RWPE2 (cell line): ENCODE data around the gene ASB18.

Experiments used
- ATAC-seq: fragments of 200-7000 bp; cut with Tn5 transposase; 3 replicates; pipeline ENCODE4 v1.9.1; 2021; ENCODE audit warnings: low read depth
- DNase-seq: peaks from one replicate; pipeline ENCODE4 v3.0.0-alpha.2; 2020; ENCODE audit warnings: low spot score
- H3K27ac ChIP-seq: fragments of 450-650 bp; 2 replicates; pipeline ENCODE4 v1.5.1; 2017; ENCODE audit warnings: mild to moderate bottlenecking; ENCODE audit not compliant: poor library complexity, severe bottlenecking
- H3K27me3 ChIP-seq: fragments of 250-450 bp; sonication (Bioruptor Pico); 2 replicates; pipeline ENCODE4 v1.5.1; 2021; ENCODE audit warnings: mild to moderate bottlenecking, moderate library complexity; ENCODE audit not compliant: insufficient read depth, poor library complexity, severe bottlenecking
- H3K36me3 ChIP-seq: fragments of 250-450 bp; sonication (Bioruptor Pico); 2 replicates; pipeline ENCODE4 v1.5.1; 2020; ENCODE audit warnings: low read depth, mild to moderate bottlenecking, moderate library complexity
- H3K4me1 ChIP-seq: fragments of 250-450 bp; sonication (Bioruptor Pico); 2 replicates; pipeline ENCODE4 v1.5.1; 2021; ENCODE audit warnings: mild to moderate bottlenecking, moderate library complexity; ENCODE audit not compliant: insufficient read depth, poor library complexity, severe bottlenecking
- H3K4me3 ChIP-seq: fragments of 250-450 bp; sonication (Bioruptor Pico); 2 replicates; pipeline ENCODE4 v1.5.1; 2021; ENCODE audit warnings: mild to moderate bottlenecking, moderate library complexity; ENCODE audit not compliant: severe bottlenecking
- H3K9me3 ChIP-seq: fragments of 250-450 bp; sonication (Bioruptor Pico); 2 replicates; pipeline ENCODE4 v1.5.1; 2021; ENCODE audit warnings: mild to moderate bottlenecking, moderate library complexity; ENCODE audit not compliant: severe bottlenecking
- CTCF ChIP-seq: fragments of 450-650 bp; IDR thresholded peaks from one replicate; pipeline ENCODE4 v1.5.1; 2017; ENCODE audit warnings: mild to moderate bottlenecking, moderate library complexity; ENCODE audit not compliant: poor library complexity, severe bottlenecking

The ASB18 gene

GRCh38 chr2:236161531-236161930 lies 102.7 kb downstream of the ASB18 start:
- Histone ChIP-seq H3K27ac (no peak overlapping the region), H3K4me3 (no peak overlapping the region), H3K27me3 (peaks cover 28% of the 10 kb centered on the region), H3K4me1 (peaks cover 7% of the 10 kb centered on the region), H3K36me3 (no peaks in the 10 kb centered on the region), H3K9me3 (no peaks in the 10 kb centered on the region)
- no peak for TF ChIP-seq CTCF
- no peak for DNase-seq
- no peak for ATAC-seq

DNA sequence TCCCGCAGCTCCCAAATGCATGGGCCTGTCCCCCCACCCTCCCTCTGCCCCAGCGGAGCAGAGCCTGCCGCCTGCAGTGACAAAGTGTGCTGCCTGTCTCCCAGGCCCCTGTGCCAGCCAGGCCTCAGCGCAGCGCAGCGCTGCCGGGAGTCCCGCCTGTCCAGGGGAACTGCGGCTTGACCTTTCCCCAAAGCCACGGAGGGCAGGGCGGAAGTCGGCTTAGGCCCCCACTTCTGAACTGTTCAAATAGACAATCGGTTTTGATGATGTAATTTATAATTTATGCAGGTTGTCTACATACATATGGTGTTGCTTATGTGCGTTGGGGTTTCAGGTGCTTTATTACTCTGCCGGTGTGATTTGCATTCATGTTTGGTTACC lies 103.1 kb downstream of the ASB18 start:
- H3K27ac ChIP-seq = no peak overlapping the region
- H3K27me3 ChIP-seq = peaks cover 23% of the 10 kb centered on the region
- DNase-seq (no peak), ATAC-seq (no peak)
- no peak overlapping the region for H3K4me3 ChIP-seq
- no peaks in the 10 kb centered on the region for H3K9me3 ChIP-seq
- H3K36me3 ChIP-seq = no peaks in the 10 kb centered on the region
- TF ChIP-seq CTCF = no peak
- H3K4me1 ChIP-seq = peaks cover 7% of the 10 kb centered on the region

DNA sequence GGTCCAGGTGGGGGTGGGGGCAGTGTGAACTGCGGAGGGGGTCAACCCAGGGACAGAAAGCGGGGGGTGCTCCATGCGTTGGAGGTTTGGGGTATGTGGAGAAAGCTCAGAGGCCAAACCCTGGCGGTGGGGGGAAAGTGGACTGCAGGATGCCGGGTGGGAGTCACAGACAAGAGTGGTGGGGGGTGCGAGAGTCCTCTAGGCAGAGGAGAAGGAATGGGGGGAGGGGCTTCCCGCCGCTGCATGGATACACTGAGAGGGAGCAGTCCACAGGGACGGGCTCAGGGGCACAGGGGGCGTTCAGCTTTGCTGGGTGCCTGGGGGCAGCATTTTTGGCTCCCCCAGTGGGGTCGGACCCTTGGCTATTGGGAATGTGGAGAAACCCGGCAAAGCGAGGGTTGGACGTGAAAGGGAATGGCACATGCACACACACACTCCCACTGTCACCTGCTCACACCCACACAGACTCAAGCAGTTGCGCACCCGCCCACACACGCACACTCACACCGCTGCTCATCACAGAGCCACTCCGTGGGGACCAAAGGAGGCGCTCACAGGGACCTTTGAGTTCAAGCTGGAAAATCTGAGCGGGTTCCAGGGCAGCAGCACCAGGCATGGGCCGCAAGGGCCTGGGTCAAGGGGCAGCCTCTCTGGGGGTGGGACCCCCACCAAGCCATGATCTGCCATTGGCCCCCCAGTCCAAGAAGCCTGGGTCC lies 103.7 kb downstream of the ASB18 start:
- Histone ChIP-seq H3K27me3 (peaks cover 18% of the 10 kb centered on the region), H3K27ac (no peak overlapping the region), H3K4me1 (peaks cover 7% of the 10 kb centered on the region), H3K9me3 (no peaks in the 10 kb centered on the region), H3K36me3 (no peaks in the 10 kb centered on the region), H3K4me3 (no peak overlapping the region)
- DNase-seq = no peak
- TF ChIP-seq CTCF = no peak
- no peak for ATAC-seq

DNA sequence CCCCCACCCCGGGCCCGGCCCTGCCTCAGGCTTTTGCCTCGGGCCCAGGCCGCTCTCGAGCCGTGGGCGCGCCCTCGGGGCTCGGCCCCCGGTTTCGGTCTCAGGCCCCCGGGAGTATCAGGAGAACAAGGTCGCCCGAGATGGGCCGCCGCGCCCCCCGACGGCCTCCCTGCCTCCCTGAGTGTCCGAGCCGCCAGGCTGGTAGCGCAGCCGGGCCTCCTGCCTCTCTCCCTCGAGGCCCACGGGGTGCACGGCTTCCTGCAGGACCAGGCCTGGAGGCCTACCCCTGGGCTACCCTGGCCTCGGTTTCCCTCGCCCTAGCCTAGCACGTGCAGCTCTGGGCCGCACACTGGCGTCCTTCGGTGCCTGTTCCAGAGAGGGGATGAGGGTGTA lies 104.4 kb downstream of the ASB18 start:
- no peak for TF ChIP-seq CTCF
- Histone ChIP-seq H3K36me3 (no peaks in the 10 kb centered on the region), H3K4me1 (peaks cover 7% of the 10 kb centered on the region), H3K27ac (no peak overlapping the region), H3K4me3 (no peak overlapping the region), H3K9me3 (no peaks in the 10 kb centered on the region), H3K27me3 (peaks cover 10% of the 10 kb centered on the region)
- DNase-seq (no peak), ATAC-seq (no peak)

GRCh38 chr2:236158969-236159777 lies 105.0 kb downstream of the ASB18 start:
- H3K4me3 ChIP-seq = no peak overlapping the region
- DNase-seq (no peak), ATAC-seq (no peak)
- peaks cover 7% of the 10 kb centered on the region for H3K4me1 ChIP-seq
- H3K36me3 ChIP-seq = no peaks in the 10 kb centered on the region
- no peaks in the 10 kb centered on the region for H3K9me3 ChIP-seq
- H3K27me3 ChIP-seq = peaks cover 4% of the 10 kb centered on the region
- TF ChIP-seq CTCF = no peak
- H3K27ac ChIP-seq = no peak overlapping the region
